Endometrial microvascular endothelial cells (primary cell): ENCODE results near the gene TEX14. TPM values are rescaled to one million over a fixed set of nuclear protein-coding genes. Genes with fewer than 3 reads are reported as not detected.

Source experiments
- in situ Hi-C: cut with HindIII; loops from 2 replicates; pipeline ENCODE4 v1.10.0; 2017; ENCODE audit warnings: low sequenced_read_pairs, low pct_unique_long_range_greater_than_20kb; ENCODE audit errors: inconsistent ontology term
- total RNA-seq: library from RNA; depleted of rRNA; stranded (reverse); fragments of >200 nt; gene quantifications from one replicate; pipeline ENCODE4 v1.2.3, GENCODE V29; 2015; ENCODE audit errors: inconsistent ontology term

The TEX14 gene
- total RNA-seq, 1 donor from 2014 or later = not detected

DNA sequence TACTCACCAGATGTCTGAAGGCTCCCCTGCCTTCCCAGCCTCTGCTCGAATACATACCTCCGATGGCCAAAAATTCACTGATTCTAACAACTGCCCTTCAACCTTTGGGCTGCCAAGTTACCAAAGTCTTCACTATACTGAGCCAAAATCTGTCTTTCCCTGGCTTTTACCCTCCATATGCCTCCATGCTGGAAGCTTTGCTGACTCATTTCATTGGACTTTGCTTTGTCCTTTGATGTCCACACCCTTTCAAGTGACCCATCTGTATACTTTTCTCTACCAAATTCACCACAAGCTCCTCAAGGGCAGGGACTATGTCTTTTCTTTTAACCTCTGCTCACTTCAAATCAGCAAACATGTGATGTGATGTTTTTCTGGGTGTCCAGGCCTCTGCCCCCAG lies 156.4 kb downstream of the TEX14 start:
- in situ Hi-C loops = no loop called here

DNA sequence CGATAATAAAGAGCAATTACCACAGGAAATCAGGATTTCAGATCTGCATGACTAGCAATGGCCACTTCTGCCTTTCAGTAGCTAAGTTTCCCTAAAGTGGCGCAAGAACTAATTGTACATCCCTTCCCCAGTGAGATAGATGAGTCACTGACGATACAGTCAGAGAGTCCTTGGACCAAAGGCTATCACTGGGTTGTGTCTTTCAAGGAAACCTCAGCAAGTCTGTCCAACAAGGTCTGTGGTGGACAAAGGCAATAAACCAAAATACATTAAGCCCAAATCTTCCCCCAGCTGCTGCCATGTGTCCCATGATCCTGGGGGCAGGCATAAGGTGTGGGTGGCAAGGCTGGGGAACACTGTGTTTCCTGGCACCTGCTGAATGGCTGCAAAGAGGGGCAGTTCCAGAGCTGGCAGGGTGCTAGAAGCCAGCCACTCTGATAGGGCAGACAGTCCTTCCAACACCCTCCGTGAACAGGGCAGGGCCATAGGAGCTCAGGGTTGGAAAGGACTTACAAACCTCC lies 156.9 kb downstream of the TEX14 start:
- in situ Hi-C loops = no loop called here

DNA sequence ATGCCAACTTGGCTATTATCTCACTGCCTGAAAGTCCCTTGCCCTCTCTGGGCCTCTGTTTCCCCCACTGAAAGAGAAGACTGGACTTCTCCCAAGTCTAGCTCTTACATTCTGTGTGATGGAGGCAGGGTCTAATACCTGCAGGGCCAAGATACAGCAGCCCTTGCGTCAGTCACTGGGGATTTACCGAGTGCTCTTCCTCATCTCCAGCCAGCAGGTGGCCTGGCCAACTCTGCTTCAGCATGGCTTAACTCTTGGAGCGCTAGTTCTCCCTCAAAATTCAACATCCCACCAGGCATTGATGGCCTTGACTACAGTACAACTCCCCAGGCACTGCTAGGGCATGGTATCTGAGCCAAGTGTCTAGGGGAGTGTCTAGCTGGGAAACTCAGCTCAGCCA lies 157.5 kb downstream of the TEX14 start:
- in situ Hi-C loops = no loop called here

DNA sequence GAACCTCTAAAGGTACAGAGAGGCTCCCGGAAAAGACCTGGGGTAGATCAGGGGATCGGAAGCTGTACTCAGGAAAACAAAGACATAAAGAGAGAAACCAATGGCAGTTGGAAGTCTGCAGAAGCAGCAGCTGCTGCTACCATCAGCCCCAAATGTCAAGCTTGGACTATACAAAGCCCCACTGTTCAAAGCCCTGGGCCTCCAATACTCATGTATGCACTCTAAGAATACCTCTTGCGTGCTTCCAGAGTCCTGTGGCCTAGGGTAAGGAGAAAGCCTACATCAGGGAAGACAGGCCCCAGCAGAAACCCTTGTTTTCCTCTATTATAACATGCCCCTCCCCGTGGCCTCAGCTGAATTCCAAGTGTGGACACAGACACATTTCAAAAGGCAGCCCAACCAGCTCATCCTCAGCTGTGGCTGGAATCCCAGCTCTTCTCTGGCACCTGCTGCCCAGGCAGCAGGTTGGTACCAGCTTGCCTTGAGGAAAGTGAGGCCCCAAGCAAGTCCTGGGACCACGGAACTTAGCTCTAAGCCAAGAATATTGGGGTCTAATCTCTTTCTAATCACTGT lies 158.1 kb downstream of the TEX14 start:
- in situ Hi-C loops = no loop called here

DNA sequence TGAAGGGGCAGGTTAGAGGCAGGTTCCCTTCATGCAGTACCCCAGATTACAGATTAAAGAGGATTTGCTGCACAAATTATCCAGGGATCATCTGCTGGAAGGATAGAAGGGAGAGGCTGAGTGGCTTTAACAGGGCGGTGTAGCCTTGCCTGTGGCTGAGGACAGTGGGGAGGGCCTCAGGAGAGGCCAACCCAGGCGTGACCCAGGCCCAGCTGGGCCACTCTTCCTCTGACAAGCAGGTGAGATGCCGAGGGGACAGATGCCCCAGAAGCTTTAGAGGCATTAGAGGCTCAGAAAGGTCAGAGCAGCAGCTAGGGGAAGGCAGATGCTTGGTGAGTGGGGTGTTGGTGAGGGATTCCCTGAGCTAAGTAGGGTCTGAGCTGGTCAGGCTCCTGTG lies 159.3 kb downstream of the TEX14 start:
- in situ Hi-C loops = no loop called here

DNA sequence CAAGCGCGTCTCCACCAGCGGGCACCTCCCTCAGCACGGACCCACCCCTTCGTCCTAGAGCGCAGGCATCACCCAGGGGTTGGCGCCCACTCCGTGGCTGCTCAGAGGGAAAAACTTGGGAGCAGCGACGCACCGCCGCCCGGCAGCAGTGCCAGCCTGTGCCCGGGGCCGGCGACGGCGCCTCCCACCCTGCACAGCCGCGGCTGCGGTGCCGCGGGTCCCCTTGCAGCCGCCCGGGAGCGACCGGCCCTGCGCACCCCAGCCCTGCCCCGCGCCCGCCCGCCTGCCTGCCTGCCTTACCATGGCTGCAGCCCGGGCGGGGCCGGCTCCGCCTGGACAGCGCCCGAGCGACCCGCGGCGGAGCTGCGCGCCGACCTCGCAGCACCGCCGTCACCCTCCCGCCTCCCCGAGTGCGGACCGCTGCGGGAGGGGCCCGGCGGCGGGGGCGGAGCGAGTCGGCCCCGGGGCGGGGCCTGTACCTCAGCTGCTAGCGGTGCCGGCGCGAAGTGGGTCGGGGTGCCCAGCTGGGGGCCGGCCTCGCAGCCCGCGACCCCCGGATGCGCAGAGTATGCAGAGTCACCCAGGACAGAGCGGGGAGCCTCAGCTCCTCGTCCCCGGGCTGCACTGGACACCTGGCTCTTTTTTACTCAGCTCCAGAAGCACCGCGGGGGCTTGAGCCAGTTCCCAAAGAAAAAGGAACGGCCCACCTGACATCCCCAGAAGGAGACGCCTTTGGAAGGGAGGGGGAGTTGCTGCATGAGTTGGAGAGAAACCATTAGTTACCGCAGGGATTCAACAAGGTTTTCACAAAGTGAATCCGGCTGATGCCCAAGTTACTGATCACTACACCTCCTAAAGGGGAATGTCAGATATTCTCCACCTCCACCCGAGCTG lies 159.9 kb downstream of the TEX14 start:
- in situ Hi-C loops = no loop called here

DNA sequence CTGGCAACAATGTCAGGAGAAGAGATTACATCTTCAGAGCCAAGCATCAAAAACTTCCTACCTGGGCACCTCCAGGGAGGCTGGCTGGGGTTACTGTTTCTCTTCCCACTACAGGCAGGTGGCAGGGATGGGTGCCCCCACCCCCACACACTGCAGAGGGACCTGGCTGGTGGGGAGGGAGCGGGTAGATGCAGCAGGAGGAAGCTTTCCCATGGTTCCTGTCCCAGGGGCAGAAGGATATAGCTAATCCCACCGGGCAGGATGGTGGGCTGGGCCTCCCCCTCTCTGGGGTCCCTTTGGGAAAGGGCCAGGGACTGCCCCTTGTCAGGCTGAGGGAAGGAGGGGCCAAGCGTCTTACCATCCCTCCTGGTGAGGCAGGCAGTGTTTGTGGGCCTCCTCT lies 160.7 kb downstream of the TEX14 start:
- in situ Hi-C loops = no loop called here

DNA sequence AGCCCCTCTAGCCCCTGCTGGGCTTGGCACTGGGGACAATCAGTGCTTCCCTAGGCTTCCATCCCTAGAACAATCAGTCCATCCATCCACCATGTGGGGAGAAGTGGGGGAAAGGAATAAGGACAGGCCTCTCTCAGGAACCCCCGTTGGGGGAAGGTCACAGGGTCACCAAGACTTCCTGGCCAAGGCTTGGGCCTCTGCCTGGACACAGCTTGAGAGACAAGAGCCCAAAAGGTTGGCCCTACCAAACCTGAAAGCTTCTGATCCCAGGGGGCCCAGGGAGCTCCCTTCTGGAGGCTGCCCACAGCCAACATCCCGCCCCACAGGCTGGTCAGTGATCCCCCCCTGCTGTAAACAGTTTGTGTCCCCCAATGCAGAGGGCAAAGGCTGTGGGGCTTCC lies 161.2 kb downstream of the TEX14 start:
- in situ Hi-C loops = no loop called here

DNA sequence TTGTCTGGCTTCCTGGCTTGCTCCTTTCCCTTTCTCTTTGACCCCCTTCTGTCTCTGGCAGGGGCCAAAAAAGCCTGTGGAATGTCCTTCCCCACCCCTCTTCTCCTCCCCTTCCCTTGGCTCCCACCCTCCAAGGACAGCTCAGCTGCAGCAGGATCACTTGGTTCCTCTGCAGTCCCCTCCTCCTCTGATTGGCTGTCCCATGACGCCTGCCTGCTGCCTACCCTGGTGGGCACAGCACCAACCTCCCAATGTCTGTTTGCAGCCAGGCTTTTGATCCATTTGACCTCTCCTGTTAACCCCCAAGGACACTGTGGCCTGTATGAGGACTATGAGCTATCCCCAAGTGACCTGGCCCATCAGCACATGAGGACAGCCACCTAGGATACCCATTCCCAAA lies 162.6 kb downstream of the TEX14 start:
- in situ Hi-C loops = no loop called here

DNA sequence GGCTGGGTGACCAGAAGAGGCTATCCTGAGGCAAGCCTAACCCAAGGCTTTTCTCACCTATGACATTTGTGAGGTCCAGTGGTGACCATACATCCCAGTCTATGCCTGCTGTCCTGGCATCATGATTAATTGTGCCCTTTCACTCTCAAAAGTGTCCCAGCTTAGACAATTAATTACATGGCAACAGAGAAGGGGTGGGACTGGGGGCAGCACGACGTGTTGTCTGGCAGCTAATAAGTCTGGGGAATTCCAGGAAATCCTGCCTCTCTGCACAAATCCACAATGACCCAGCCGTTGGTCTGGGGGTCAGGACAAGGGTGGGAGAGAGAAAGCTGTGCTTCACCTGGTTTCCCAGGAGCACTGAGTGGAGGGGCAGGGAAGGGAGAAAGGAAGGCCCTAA lies 163.4 kb downstream of the TEX14 start:
- in situ Hi-C loops = no loop called here

DNA sequence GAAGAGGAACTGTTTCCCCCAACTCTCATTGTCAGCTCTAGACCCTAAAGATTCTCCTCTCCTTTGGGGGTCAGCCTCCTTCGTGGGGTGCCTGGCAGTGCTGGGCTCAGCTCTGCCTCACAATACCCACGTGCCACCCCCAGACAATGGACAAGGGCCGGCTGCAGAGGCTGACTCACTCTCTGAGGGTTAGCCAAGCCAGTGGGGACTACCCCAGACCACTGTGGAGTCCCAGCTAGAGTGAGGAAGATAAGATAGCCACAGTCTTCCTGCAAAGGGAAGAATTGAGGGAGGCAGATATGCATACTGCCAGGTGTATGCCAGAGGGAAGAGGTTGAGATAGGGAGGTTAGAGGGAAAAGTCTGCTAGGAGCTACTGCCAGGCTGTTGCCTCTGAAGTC lies 163.9 kb downstream of the TEX14 start:
- in situ Hi-C loops = no loop called here

DNA sequence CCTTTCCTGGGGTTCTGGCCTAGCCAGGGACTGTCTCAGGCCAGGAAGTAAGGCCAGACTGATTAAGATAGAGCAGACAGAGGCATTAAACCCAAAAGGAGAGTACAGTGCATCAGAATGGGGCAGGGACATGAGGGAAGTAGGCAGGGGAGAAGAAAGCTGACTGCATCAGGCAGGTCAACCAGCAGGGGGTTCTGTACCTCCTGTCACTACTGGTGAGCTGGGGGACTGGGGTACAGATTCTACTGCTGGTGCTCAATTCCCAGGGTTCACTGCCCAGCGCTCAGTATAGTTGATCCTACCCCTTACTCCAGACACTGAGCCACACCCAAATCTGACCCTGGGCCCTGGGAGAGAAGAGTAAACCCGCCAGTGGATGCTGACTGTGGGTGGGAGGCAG lies 164.5 kb downstream of the TEX14 start:
- in situ Hi-C loops = no loop called here

DNA sequence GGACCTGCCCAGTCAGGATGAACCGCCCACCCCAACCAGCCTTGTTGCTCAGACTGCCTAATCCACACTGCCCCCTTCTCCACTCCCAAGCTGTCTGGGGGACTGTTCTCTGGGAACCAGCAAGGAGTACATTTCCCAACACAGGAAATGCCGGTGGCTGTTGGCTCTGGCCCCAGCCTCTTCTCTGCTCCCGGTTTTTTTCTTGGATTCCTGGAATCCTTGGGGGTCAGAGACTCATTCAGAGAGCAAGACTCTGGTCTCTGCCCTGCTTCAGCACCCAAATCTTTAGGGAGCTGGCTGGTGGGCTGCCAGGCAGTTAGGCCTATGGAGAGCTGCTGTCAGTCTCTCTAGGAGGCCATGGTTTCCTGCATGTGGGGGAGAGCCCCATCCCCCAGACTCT lies 166.6 kb downstream of the TEX14 start:
- in situ Hi-C loops = no loop called here

DNA sequence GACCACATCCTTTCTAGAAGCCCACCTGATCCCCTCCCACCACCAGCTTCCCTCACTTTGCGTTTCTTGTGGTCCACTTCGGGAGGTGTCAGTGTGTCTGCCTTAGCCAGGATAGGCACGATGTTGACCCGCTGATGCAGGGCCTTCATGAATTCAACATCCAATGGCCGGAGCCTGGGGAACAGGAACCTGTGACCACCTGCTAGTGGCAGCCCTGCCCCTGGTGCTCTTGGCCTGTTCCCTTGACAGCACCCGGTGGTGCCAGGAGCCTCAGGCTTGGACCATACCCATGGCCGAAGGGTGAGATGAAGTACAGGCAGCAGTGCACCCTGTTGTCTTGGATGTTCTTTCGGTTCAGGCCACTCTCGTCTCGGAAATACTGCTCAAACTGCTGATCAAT lies 170.2 kb downstream of the TEX14 start:
- in situ Hi-C loops = no loop called here

DNA sequence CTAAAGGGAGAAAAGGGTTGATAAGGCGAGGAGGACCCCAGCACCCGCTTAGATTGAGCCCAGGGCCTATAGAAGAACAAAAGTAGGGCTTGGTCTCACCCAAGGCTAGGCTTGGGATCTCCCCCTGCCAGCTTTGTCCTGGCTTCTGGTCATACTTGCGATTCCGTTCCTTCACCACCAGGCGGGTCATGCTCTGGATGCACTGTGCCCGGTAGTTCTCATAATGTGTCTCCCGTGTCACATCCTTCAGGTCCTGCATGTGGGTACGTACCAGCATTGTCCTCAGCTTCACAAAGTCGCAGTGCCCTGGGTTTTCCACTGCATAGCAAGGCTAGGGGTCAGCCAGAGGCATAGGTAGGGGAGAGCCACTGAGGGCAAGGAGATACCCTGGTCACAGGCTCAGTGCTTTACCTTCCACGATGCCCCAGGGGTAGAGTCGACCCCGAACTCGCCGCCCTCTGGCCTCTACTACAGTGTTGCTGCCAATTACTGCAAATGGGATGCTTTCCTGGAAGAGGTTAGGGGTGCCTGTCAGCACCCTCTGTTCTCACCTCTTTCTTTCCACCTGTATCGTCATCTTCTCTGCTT lies 170.9 kb downstream of the TEX14 start:
- in situ Hi-C loops = no loop called here

DNA sequence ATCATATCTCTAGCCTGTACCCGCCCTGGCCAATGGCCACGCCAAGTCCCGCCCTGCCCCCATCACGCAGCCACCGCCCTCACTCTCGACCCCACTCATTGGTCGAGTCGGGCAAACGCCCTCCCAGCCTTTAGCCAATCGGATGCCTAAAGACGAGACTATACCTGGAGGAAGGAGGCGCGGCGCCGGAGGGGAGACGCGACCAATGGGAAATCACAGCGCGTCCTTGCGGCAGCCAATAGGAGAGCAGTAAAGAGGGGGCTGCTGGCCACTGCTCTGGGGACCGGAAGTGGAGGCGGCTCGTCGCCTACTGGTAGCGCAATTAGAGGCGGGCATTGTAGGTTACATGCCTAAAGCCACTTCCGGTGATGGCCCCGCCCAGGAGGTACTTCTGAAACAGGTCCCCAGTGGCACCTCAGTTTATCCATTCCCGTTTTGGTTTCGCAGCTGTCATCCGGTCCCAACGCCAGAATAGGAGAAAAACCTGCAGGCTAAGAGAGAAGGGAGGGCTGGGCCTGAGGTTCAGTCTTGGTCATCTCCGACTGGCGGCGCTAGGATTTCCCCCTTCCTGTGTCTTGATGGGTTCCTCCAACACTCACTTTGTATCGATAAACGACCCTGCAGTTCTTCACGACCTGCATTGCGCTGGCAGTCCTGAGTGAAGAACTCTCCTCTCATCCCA lies 173.8 kb downstream of the TEX14 start:
- in situ Hi-C loops = no loop called here

DNA sequence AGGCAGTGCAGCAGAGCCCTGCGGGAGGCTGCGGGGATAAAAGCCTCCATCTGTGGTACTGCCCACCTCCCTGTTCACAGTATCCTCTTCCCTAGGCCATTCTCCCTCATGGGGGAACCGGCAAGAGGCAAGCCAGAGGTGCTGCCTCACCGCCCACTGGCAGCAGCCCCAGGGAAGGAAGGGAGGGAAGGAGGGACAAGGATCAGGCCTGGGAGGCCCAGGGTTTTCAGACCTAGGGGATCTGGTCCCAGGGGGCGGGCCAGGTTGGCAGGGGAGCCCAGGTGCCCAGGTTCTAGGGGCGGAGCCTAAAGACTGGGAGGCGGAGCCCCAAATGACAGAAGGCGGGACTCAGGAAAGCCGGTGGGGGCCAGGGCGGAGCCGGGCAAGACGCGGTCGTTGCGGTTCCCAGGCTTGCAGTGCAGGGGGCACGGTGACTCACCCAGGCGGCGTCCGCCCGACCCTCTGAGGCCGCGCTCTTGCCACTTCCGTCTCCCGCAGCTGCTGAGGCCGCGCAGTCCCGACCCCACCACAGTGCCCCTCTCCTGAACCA lies 174.4 kb downstream of the TEX14 start:
- in situ Hi-C loops = no loop called here

DNA sequence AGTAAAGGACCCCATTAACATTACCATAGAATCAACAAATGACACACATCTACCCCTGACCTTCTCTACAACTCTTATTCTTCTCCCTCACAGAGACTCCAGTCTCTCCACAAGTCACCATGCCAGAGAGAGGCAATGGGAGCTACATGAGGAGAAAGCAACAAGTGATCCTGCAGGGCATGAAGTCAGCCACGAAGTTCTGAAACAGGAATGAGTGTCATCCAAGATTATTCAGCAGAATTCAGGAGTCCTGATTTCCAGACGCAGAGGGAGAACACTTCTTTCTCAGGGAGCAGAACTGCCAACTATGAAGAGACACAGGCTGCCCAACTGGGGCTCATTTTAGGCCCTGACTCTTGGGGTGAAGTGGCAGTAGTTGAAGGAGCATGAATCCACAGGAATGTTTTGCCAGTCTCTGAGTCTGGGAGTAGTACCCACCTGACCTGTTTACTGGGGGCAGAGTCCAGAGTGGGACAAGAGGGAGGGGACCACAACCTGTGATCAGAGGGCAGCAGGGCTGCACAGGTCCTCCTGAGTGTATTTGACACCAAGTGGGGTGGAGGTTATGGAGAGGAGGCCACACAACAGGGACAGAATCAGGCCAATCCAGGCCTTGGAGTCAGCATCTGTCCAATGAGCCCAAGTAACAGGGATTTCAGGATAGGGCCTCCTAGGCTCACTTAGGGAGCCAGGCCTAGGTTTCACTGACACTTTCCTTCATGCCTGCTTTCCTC lies 175.0 kb downstream of the TEX14 start:
- in situ Hi-C loops = no loop called here

DNA sequence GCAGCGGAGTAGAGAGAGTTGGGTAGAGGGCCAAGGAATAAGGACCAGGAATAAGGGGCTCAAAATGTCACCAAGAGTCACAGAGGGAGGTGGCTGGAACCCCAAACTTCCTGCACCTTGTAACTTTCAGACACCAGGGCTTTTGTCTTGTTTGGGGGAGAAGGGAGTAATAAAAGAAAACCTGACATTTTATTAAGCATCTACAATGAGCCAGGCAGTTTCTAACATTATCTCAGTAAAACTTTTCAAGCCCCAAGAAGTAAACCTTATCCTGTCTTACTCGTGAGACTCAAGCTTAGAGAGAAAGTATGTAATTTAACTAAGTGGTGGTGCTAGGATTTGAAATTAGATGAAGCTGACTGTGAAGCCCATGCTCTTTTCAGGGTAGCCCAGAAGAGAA lies 176.6 kb downstream of the TEX14 start:
- in situ Hi-C loops = no loop called here
